ENCODE results near the gene MRPL44. TPM values are rescaled to one million over a fixed set of nuclear protein-coding genes. Genes with fewer than 3 reads are reported as not detected.

The MRPL44 gene
- total and polyA plus RNA-seq, 2 of the 13 experiments (the other 11 are each of a cell fraction or from before 2014, with no cell fraction given), result 38.4 to 78.0 TPM

DNA sequence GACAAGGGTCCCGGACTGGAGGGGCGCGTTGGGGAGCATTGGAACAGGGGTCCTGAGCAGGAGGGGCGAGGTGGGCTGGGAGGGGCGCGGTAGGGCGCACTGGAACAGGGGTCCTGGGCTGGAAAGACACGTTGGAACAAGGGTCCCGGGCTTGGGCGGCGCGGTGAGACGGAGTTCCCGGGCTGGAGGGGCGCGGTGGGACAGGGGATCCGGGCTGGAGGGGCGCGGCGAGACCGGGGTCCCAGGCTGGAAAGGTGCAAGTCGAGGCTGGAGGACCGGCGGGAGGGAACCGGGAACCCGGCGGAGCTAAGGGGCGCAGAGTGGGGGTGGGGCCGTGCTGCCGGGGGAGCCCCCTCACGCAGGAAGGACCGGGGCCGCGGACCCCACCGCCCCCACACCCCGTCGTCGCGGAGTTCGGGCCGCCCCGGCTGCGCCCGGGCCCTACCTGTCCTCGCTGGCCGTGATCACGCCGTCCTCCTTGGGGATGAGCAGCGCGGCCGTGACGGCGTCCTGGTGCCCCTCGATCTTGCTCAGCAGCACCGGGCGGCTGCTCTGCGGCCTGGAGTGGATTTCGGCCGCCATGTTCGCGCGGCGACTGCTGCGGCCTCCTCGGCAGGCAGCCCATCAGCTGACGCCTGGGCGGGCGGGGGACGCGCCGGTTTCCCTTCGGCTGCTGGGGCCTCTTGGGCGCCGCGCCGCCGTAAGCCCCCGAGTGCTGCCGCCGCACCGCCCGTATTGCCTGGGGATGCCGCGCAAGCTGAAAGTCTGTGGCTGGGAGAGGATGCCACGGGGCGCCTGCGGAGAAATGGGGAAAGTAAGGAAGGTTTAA is 12.3 kb upstream of the MRPL44 start, which contains the start of gene WDFY1 (continued):
- TF ChIP-seq REL (CRISPR knock-in tag; conservative IDR thresholded peaks at IDR 0.05), result peak; percentile 68; the same call in 1 of the 2 replicates
- no peak; the same call in 1 of the 2 replicates for TF ChIP-seq NFYB (CRISPR knock-in tag; IDR thresholded peaks at IDR 0.05)
- TF ChIP-seq, protein P1, sequence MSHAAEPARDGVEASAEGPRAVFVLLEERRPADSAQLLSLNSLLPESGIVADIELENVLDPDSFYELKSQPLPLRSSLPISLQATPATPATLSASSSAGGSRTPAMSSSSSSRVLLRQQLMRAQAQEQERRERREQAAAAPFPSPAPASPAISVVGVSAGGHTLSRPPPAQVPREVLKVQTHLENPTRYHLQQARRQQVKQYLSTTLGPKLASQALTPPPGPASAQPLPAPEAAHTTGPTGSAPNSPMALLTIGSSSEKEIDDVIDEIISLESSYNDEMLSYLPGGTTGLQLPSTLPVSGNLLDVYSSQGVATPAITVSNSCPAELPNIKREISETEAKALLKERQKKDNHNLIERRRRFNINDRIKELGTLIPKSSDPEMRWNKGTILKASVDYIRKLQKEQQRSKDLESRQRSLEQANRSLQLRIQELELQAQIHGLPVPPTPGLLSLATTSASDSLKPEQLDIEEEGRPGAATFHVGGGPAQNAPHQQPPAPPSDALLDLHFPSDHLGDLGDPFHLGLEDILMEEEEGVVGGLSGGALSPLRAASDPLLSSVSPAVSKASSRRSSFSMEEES (CRISPR knock-in tag; IDR thresholded peaks at IDR 0.05), result peak; percentile 96
- TF ChIP-seq ZNF432 (CRISPR knock-in tag; IDR thresholded peaks at IDR 0.05; ENCODE audit: borderline replicate concordance), result peak; percentile 49; the same call in 1 of the 2 replicates
- peak; percentile 92 for TF ChIP-seq ZNF136 (CRISPR knock-in tag; IDR thresholded peaks at IDR 0.05; ENCODE audit: low read depth)
- TF ChIP-seq MATR3 (CRISPR knock-in tag; IDR thresholded peaks at IDR 0.05), result no peak
- TF ChIP-seq, protein P2, sequence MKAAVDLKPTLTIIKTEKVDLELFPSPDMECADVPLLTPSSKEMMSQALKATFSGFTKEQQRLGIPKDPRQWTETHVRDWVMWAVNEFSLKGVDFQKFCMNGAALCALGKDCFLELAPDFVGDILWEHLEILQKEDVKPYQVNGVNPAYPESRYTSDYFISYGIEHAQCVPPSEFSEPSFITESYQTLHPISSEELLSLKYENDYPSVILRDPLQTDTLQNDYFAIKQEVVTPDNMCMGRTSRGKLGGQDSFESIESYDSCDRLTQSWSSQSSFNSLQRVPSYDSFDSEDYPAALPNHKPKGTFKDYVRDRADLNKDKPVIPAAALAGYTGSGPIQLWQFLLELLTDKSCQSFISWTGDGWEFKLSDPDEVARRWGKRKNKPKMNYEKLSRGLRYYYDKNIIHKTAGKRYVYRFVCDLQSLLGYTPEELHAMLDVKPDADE (CRISPR knock-in tag; IDR thresholded peaks at IDR 0.05), result peak; percentile 78
- TF ChIP-seq ZSCAN12 (CRISPR knock-in tag; IDR thresholded peaks at IDR 0.05), result no peak
- TF ChIP-seq POLR2AphosphoS2 (IDR thresholded peaks at IDR 0.05; ENCODE audit: low read depth, low read length), result no peak
- TF ChIP-seq, protein P3, sequence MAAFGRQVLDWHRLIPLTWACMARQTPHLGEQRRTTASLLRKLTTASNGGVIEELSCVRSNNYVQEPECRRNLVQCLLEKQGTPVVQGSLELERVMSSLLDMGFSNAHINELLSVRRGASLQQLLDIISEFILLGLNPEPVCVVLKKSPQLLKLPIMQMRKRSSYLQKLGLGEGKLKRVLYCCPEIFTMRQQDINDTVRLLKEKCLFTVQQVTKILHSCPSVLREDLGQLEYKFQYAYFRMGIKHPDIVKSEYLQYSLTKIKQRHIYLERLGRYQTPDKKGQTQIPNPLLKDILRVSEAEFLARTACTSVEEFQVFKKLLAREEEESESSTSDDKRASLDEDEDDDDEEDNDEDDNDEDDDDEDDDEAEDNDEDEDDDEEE (CRISPR knock-in tag; IDR thresholded peaks at IDR 0.05), result peak; percentile 96
- TF ChIP-seq CEBPB (IDR thresholded peaks at IDR 0.05; ENCODE audit: borderline replicate concordance, low read depth, low read length), result no peak
- peak; percentile 86 for TF ChIP-seq THAP11 (CRISPR knock-in tag; IDR thresholded peaks at IDR 0.05)
- TF ChIP-seq ZSCAN31 (CRISPR knock-in tag; IDR thresholded peaks at IDR 0.05; ENCODE audit: low read depth), result peak; percentile 94
- no peak; the same call in 1 of the 2 replicates for TF ChIP-seq ZSCAN21 (CRISPR knock-in tag; IDR thresholded peaks at IDR 0.05; ENCODE audit: borderline replicate concordance)
- no peak for TF ChIP-seq FOXM1 (CRISPR knock-in tag; IDR thresholded peaks at IDR 0.05)
- peak; percentile 84; the same call in 1 of the 2 replicates for TF ChIP-seq JDP2 (CRISPR knock-in tag; IDR thresholded peaks at IDR 0.05; ENCODE audit: borderline replicate concordance)
- peak; percentile 95 for TF ChIP-seq MTF2 (CRISPR knock-in tag; IDR thresholded peaks at IDR 0.05; ENCODE audit: borderline replicate concordance)
- TF ChIP-seq ZNF652 (CRISPR knock-in tag; IDR thresholded peaks at IDR 0.05; ENCODE audit: borderline replicate concordance, low read depth), result peak; percentile 58; the same call in 1 of the 2 replicates
- TF ChIP-seq, protein P4, sequence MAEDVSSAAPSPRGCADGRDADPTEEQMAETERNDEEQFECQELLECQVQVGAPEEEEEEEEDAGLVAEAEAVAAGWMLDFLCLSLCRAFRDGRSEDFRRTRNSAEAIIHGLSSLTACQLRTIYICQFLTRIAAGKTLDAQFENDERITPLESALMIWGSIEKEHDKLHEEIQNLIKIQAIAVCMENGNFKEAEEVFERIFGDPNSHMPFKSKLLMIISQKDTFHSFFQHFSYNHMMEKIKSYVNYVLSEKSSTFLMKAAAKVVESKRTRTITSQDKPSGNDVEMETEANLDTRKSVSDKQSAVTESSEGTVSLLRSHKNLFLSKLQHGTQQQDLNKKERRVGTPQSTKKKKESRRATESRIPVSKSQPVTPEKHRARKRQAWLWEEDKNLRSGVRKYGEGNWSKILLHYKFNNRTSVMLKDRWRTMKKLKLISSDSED (CRISPR knock-in tag; IDR thresholded peaks at IDR 0.05), result 0 out of 2 replicates have a peak, but pooled peaks have one; percentile 14
- TF ChIP-seq ZNF546 (CRISPR knock-in tag; conservative IDR thresholded peaks at IDR 0.05), result no peak; the same call in 1 of the 2 replicates
- TF ChIP-seq ZNF746 (CRISPR knock-in tag; IDR thresholded peaks at IDR 0.05), result peak; percentile 70
- TF ChIP-seq RAD51 (IDR thresholded peaks at IDR 0.05; ENCODE audit: borderline replicate concordance), result no peak
- peak; percentile 96 for TF ChIP-seq SKI (IDR thresholded peaks at IDR 0.05; ENCODE audit: partially characterized antibody)
- TF ChIP-seq ZNF143 (CRISPR knock-in tag; IDR thresholded peaks at IDR 0.05), result peak; percentile 71
- no peak for TF ChIP-seq ZNF383 (CRISPR knock-in tag; IDR thresholded peaks at IDR 0.05; ENCODE audit: borderline replicate concordance)
- peak; percentile 92 for TF ChIP-seq KLF13 (CRISPR knock-in tag; IDR thresholded peaks at IDR 0.05)

Data from HepG2 (cell line).